NOMO-1 treated with DMSO at 0.1 percent for 48 hours (cell line): ENCODE measurements around the gene GAB2.
A peak's percentile ranks its signal among the peaks of the same experiment; 100 is the strongest.

Experiments
- DNase-seq: peaks from one replicate; lab custom pipeline; 2025; ENCODE audit not compliant: unreplicated experiment; lab: John Stamatoyannopoulos, UW

The GAB2 gene

GRCh38 chr11:78428773-78429172 is 11.2 kb upstream of the GAB2 start:
- no peak for DNase-seq

- DNase-seq: no peak
These were observed 10.6 kb upstream of the GAB2 start for GRCh38 chr11:78428266-78428636.

DNA sequence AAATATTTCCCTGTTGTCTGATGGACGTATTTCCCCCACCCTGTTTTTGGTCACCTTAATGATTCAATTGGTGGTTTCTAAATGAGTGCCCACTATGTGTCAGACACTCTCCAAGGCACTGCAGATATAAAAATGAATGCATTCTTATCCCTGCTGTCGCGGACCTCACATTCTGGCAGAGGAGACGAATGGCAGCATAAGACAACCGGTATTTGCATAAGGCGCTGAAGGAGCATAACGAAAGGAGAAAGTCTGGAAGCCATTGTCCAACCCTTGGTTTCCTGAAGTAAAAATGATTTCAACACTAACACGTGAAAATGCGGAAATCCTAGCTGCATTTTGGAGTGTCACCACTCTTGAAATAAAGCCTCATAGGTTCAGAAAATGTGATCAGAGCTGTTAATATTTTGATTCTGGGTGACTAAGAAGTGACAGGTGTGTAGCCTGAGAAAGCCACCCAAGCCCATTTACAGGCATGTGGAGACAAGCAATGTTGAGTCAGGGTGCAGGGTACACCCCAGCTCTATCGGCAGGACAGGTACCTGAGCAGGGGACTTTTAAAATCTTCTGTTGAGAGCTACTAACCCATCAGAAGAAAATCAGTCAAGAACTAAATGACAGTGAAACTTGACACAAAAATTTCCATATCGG is 10.1 kb upstream of the GAB2 start:
- peak; percentile 70 for DNase-seq

DNA sequence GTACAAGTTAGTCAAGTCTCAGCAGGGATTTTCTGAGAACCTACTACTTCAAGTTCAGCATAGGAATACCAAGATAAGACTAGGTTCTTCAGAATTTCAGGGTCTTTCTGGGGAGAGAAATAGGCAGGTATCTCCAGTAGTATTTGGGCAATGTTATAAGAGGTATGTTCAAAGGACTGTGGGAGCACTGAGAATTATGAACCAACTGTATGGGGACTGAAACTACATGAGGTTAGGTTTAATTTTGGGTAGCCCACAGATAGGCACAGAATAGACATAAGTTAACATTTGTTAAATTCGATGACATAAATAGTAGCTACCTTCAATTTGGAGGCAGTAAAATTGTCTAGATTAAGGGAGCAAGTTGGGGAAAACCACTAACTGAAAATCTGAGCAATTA is 9.2 kb upstream of the GAB2 start:
- DNase-seq: no peak

DNA sequence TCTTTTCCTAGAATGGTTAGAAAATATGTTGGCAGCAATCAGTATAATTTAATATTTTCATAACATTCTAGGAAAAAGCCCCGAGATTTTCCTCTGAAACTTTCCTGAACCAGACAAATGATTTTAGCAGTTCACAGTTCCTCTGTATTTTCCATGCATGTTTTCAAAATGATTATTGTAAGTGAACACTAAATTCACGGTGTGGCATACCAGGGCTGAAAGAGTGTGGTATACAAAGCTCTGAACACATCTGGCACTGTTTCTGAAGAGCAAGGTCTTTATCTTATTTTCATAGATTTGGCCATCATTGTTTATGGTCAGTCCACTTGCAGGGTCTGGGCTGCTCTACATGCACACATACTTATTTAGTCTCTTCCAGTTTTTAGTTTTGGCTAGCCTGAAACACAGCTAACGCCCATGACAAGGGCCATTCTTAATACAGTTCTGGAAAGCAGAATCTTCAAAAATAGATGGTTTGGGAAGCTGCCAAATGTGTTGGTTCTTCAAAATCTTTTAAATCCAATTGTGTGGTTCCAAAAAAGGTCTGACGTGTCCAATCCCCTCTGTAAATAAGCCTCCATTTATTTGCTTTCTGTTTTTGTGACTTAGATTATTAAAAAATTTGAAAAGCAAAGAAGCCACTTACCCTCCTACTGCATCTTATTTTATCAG is 7.9 kb upstream of the GAB2 start:
- no peak for DNase-seq

DNA sequence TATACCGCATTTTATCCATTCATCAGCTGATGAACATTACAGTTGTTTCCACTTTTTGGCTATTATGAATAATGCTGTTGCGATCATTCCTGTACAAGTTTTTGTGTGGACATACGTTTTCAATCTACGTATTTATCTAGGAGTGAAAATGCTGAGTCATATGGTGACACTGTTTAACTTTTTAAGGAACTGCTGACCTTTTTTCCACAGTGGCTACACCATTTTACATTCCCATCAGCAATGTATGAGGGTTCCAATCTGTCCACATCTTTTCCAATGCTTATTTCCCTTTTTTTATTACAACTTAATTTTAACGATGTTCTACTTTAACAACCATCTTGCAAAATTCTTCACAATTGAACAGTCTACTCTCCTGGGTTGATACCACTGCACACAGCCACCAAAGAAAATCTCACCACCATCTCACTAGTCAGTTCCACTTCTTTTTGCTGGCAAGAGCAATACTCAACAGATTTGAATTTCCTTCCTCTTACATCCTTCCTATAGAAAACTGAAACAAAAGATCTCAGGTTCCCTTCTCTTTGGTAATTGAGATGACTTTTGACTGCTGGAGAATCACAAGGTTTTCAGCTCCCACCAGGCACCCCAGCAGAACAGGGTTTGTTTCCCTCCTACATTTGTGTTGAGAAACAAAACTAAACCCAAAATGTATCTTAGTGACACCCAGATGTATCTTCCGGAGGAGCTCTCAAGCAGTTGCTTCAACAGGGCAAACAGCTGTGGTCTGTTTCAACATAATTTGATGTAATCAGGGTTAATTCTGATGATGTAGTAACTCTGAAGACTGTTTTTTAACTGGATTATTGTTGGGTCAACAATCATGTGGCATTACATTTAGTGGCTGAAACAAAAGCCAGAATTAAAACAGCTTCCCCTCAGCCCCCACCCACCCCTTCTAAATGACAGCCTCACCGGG is 7.0 kb upstream of the GAB2 start:
- DNase-seq: peak; percentile 95

- DNase-seq: no peak
These were observed 5.6 kb upstream of the GAB2 start for GRCh38 chr11:78423241-78423640.

- peak; percentile 25 for DNase-seq
These were observed 3.2 kb upstream of the GAB2 start for GRCh38 chr11:78420796-78421209.

GRCh38 chr11:78420255-78420764 is 2.7 kb upstream of the GAB2 start:
- peak; percentile 14 for DNase-seq

DNA sequence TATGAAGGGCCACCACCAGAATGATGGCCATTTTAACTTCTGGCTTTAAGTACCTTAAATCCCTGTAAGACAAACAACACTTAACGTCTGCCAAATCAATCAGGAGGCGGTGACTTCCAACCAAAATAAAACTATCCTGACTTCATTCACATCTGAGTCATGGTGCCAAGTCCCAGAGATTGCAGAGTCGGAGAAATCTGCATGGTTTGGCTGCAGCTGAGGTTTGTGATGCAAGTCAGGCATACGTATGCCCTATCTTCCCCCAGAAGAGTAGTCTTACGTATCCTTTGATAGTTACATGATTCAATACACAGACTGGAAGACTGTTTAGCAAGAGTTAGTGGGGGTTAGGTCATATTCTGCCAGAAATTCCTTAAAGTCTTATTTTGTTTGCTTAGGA is 1.7 kb upstream of the GAB2 start:
- peak; percentile 20 for DNase-seq

GRCh38 chr11:78418584-78419211 is 1.1 kb upstream of the GAB2 start:
- no peak for DNase-seq

- DNase-seq: peak; percentile 72
These were observed 416 bp upstream of the GAB2 start for GRCh38 chr11:78417888-78418583.

DNA sequence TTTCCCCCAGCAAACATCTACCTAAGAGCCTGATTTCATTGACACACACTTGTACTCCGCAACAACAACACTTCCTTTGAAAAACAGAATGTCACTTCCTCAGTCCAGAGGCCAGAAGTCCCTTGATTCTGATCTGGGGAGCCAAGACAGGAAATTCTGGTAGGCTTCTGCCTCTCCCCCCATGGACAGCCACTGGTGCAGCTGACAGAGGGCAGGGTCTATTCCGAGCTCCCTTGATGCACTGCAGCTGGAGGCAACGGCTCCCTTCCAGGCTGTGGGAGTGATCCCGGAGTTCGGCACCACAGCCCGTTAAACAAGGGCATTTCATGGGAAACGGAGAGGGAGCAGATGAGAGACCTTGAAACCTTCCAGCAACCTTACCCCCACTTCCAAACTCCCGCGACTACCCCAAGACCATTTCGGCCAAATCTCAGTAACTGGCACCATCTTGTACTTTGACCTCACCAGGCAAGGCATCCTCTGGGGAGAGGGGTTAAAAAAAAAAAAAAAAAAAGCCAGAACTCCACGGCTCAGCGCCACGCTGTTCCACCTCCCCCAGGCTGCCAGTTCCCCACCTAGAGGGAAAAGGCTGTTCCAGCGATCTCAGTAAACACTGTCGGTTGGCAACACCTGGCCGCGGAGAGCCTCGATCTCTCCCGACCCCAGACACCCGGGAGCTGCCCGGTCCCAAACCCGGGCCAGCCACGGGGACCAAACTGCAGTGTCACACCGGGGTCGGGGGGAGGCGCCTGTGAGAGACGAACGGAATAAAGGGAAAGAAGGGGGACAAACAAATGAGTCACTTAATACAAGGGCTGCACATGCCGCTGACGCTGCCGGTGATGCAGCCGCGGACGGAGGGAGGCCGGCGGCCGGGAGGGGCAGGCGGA is 1.1 kb downstream of the GAB2 start:
- DNase-seq: peak; percentile 90

DNA sequence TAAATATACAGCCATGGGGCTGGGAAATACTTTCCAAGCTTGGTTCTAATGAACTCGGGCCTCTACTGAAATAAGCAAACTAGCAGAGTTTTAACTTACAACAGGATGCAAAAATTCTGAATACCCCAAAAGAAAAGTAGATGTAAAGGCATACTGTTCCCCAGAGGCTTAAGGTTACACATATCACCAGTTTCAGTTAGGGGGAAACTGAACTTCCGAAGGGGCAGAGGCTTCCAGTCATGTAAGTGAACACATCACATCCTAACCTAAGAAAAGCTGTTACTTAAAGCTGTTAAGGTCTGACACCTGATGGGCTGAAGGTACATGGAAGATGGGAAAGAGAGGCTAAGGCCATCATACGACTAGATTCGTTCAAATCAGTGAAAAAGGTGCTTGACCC is 2.3 kb downstream of the GAB2 start:
- DNase-seq: no peak

- no peak for DNase-seq
These were observed 3.1 kb downstream of the GAB2 start for GRCh38 chr11:78414321-78415051.

GRCh38 chr11:78408619-78409018 is 9.0 kb downstream of the GAB2 start:
- no peak for DNase-seq

DNA sequence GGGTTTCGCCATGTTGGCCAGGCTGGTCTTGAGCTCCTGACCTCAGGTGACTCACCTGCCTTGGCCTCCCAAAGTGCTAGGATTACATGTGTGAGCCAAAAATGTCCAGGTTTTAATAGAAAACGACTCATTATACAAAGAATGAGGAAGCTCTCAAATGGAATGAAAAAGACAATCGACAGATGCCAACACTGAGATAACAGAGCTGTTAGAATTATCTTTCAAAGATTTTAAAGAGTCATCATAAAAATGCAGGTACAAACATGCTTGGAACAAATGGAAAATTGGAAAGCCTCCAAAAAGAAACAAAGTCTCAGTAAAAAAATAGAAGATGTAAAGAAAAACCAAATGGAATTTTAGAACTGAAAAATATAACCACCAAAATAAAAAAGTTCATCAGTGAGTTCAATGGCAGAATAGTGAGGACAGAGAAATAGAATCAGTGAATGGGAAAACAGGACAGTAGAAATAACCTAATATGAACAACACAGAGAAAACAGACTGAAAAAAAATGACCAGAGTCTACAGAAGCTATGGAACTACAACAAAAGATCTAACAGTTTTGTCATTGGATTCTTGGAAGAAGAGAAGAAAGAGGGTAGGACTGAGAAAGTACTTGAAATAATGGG is 10.9 kb downstream of the GAB2 start:
- no peak for DNase-seq

DNA sequence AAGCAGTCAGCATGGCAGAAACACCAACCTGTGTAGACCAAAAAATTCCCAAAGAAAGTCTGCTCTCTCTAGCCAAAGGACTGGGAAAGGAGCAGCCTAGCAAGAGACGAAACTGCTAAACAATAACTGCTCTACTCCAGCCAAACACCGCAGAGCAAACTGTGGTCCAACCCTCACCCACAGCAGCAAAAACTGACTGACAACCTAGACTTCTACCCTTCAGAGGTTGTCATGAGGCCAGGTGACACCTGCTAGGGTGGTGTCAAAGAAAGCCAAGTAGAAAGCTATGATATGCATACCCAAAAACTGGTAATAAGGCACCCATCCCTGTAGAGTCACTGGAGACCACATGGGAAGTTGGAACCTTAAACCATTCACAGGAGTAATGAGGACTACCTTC is 11.8 kb downstream of the GAB2 start:
- no peak for DNase-seq
